ENCODE results near the gene SLC22A15.
"Not testable (repeated sequence)": the region's sequence is repeated elsewhere in the genome, so short reads cannot be mapped to it uniquely, and the experiment has no call there.

The SLC22A15 gene

GRCh38 chr1:116044071-116044470, 67.8 kb downstream of the SLC22A15 start:
- DNase-seq, result no peak

- DNase-seq, result not testable (repeated sequence)
These were observed 70.6 kb downstream of the SLC22A15 start for GRCh38 chr1:116046933-116047332.

GRCh38 chr1:116051896-116052295, 75.6 kb downstream of the SLC22A15 start:
- not testable (repeated sequence) for DNase-seq

GRCh38 chr1:116062201-116062600, 85.9 kb downstream of the SLC22A15 start:
- DNase-seq, result no peak

- no peak for DNase-seq
These were observed 88.3 kb downstream of the SLC22A15 start for GRCh38 chr1:116064616-116065015.

- DNase-seq, result no peak
These were observed 90.7 kb downstream of the SLC22A15 start for GRCh38 chr1:116066868-116067565.

GRCh38 chr1:116067566-116067890, 91.2 kb downstream of the SLC22A15 start:
- no peak for DNase-seq

- DNase-seq, result no peak
These were observed 99.3 kb downstream of the SLC22A15 start for GRCh38 chr1:116075575-116075974.

- DNase-seq, result no peak
These were observed 99.7 kb downstream of the SLC22A15 start for GRCh38 chr1:116075990-116076389.

GRCh38 chr1:116076831-116077230, 100.5 kb downstream of the SLC22A15 start:
- no peak for DNase-seq

- DNase-seq, result no peak
These were observed 102.4 kb downstream of the SLC22A15 start for GRCh38 chr1:116078699-116079223.

GRCh38 chr1:116087628-116088027, 111.3 kb downstream of the SLC22A15 start:
- DNase-seq, result no peak

GRCh38 chr1:116089870-116090269, 113.6 kb downstream of the SLC22A15 start:
- DNase-seq, result no peak

GRCh38 chr1:116091083-116091482, 114.8 kb downstream of the SLC22A15 start:
- DNase-seq, result no peak

- no peak for DNase-seq
These were observed 116.6 kb downstream of the SLC22A15 start for GRCh38 chr1:116092752-116093489.

- no peak for DNase-seq
These were observed 118.7 kb downstream of the SLC22A15 start for GRCh38 chr1:116095027-116095426.

GRCh38 chr1:116096013-116096618, 119.8 kb downstream of the SLC22A15 start:
- no peak for DNase-seq

- no peak for DNase-seq
These were observed 121.3 kb downstream of the SLC22A15 start for GRCh38 chr1:116097626-116098025.

GRCh38 chr1:116099379-116099778, 123.1 kb downstream of the SLC22A15 start:
- DNase-seq, result no peak

GRCh38 chr1:116099919-116100318, 123.6 kb downstream of the SLC22A15 start:
- no peak for DNase-seq

- DNase-seq, result no peak
These were observed 128.4 kb downstream of the SLC22A15 start for GRCh38 chr1:116104667-116105066.

GRCh38 chr1:116105996-116106395, 129.7 kb downstream of the SLC22A15 start:
- DNase-seq, result no peak

GRCh38 chr1:116106646-116107045, 130.3 kb downstream of the SLC22A15 start:
- no peak for DNase-seq

- DNase-seq, result no peak
These were observed 131.1 kb downstream of the SLC22A15 start for GRCh38 chr1:116107371-116107770.

All from NCI-H1694 treated with DMSO at 0.1 percent for 48 hours (cell line).